ENCODE results near the gene ZFP36L1. TPM values are rescaled to one million over a fixed set of nuclear protein-coding genes. Genes with fewer than 3 reads are reported as not detected.

Gene ZFP36L1
- total RNA-seq, 1 donor from 2014 or later = 385 TPM

DNA sequence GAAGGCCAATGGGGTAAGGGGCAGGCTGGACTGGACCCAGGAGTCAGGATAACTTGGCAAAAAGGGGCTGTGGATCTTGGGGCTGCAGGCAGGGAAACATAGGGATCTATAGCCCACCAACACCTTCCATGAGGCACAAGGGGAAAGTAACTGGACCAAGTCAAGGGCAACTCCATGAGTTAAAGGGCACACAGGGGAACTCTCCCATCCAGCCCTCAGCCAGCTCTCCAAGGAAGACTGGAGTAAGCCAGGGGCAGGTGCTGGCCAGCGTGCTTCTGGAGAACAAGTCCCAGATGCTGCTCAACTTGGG, 31.3 kb upstream of the ZFP36L1 start:
- H3K4me3 Mint-ChIP-seq (ENCODE audit: unreplicated experiment) = no peak overlapping the region
- TF ChIP-seq, protein P1, sequence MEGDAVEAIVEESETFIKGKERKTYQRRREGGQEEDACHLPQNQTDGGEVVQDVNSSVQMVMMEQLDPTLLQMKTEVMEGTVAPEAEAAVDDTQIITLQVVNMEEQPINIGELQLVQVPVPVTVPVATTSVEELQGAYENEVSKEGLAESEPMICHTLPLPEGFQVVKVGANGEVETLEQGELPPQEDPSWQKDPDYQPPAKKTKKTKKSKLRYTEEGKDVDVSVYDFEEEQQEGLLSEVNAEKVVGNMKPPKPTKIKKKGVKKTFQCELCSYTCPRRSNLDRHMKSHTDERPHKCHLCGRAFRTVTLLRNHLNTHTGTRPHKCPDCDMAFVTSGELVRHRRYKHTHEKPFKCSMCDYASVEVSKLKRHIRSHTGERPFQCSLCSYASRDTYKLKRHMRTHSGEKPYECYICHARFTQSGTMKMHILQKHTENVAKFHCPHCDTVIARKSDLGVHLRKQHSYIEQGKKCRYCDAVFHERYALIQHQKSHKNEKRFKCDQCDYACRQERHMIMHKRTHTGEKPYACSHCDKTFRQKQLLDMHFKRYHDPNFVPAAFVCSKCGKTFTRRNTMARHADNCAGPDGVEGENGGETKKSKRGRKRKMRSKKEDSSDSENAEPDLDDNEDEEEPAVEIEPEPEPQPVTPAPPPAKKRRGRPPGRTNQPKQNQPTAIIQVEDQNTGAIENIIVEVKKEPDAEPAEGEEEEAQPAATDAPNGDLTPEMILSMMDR (IDR thresholded peaks at IDR 0.05; ENCODE audit: unreplicated experiment) = no peak

DNA sequence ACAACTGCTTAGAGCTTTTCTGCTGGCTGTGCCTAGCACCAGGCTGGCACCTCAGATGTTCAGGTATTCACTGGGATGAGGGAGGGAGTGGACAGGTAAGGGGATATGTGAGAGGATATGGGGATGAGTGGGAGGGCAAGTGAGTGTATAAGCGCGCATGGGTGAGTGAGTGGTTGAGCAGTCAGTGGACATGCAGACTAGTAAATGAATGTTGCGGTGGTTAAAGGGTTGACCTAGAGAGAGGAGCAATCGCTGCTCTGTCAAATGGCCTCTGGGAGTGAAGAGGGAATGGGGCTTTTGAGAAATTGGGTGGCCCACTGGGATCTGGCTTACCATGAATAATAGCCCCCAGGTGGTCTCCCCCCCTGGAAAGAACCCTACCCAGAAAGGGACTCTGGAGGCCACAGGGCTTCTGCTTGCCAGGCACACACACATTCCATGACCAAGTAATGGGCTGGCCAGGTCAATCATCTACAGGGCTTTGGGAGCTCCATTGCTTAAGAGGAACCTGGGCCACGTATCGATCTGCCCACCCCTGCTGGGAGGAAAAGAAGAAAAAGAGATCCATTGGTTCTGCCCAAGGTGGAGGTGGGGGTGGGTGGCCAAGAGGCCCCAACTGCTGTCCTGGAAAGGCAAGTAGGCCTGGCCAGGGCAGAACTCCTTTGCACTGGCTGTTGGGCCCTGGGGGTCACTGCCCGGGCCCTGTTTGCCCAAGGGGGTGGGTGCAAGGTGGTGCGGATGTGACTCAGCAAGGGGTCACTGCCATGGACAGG, 30.8 kb upstream of the ZFP36L1 start:
- DNase-seq (ENCODE audit: low spot score) = no peak
- Mint-ChIP-seq H3K4me1 (ENCODE audit: unreplicated experiment) (peaks cover 4% of the 10 kb centered on the region), H3K9me3 (ENCODE audit: unreplicated experiment) (no peaks in the 10 kb centered on the region), H3K27ac (ENCODE audit: unreplicated experiment) (no peak overlapping the region), H3K36me3 (ENCODE audit: low read depth, unreplicated experiment) (no peaks in the 10 kb centered on the region), H3K4me3 (ENCODE audit: unreplicated experiment) (no peak overlapping the region), H3K27me3 (ENCODE audit: unreplicated experiment) (peaks cover 2% of the 10 kb centered on the region)
- TF ChIP-seq, protein P1 (IDR thresholded peaks at IDR 0.05; ENCODE audit: unreplicated experiment) = no peak

More for the DNA sequence above, 31.3 kb upstream of the ZFP36L1 start:
- Mint-ChIP-seq H3K27me3 (ENCODE audit: unreplicated experiment) (peaks cover 2% of the 10 kb centered on the region), H3K36me3 (ENCODE audit: low read depth, unreplicated experiment) (no peaks in the 10 kb centered on the region), H3K9me3 (ENCODE audit: unreplicated experiment) (no peaks in the 10 kb centered on the region), H3K27ac (ENCODE audit: unreplicated experiment) (no peak overlapping the region), H3K4me1 (ENCODE audit: unreplicated experiment) (peaks cover 4% of the 10 kb centered on the region)
- no peak for DNase-seq (ENCODE audit: low spot score)

- H3K36me3 Mint-ChIP-seq (ENCODE audit: low read depth, unreplicated experiment) = no peaks in the 10 kb centered on the region
- H3K4me3 Mint-ChIP-seq (ENCODE audit: unreplicated experiment) = no peak overlapping the region
- no peaks in the 10 kb centered on the region for H3K9me3 Mint-ChIP-seq (ENCODE audit: unreplicated experiment)
- TF ChIP-seq, protein P1 (IDR thresholded peaks at IDR 0.05; ENCODE audit: unreplicated experiment) = no peak
- H3K4me1 Mint-ChIP-seq (ENCODE audit: unreplicated experiment) = peaks cover 4% of the 10 kb centered on the region
- peaks cover 2% of the 10 kb centered on the region for H3K27me3 Mint-ChIP-seq (ENCODE audit: unreplicated experiment)
- no peak overlapping the region for H3K27ac Mint-ChIP-seq (ENCODE audit: unreplicated experiment)
- no peak for DNase-seq (ENCODE audit: low spot score)
These were observed 30.1 kb upstream of the ZFP36L1 start for GRCh38 chr14:68822926-68823325.

GRCh38 chr14:68822132-68822651, 29.3 kb upstream of the ZFP36L1 start:
- Mint-ChIP-seq H3K27ac (ENCODE audit: unreplicated experiment) (no peak overlapping the region), H3K4me3 (ENCODE audit: unreplicated experiment) (no peak overlapping the region), H3K36me3 (ENCODE audit: low read depth, unreplicated experiment) (peaks cover under 1% of the 10 kb centered on the region), H3K4me1 (ENCODE audit: unreplicated experiment) (peaks cover 5% of the 10 kb centered on the region), H3K27me3 (ENCODE audit: unreplicated experiment) (peaks cover 8% of the 10 kb centered on the region), H3K9me3 (ENCODE audit: unreplicated experiment) (no peaks in the 10 kb centered on the region)
- TF ChIP-seq, protein P1 (IDR thresholded peaks at IDR 0.05; ENCODE audit: unreplicated experiment) = no peak
- no peak for DNase-seq (ENCODE audit: low spot score)

DNA sequence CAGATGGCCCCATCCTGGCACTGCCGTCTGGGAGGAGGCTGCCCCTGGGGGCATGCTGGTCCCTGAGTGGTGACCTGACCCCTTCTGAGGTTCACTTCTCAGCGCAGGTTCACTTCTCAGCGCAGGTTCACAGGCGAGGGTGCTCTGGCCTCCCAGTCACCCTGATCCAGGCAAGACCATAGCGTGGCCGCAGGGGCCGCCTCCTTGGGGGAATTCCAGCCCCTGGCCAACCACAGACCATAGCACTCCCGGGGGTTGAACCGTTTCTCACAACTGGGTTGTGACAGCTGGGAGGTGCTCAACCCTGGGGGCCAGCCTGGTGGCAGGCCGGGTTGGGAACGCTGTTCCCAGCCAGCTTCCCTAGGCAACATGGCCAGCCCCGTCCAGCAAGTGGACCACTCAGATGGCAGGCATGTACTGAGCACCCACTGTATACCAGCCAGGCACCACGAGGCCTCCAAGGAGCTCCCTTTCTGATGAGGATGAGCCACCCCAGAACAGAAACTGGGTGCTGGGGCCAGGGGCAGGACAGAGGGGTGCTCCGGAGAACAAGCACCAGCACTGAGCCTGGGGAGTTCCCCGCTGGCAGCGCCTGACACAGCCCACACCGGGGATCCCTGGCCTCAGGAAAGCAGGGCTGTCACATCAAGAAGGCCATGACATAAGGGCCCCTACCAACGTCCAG, 28.3 kb upstream of the ZFP36L1 start:
- H3K4me3 Mint-ChIP-seq (ENCODE audit: unreplicated experiment) = no peak overlapping the region
- H3K27me3 Mint-ChIP-seq (ENCODE audit: unreplicated experiment) = peaks cover 12% of the 10 kb centered on the region
- H3K27ac Mint-ChIP-seq (ENCODE audit: unreplicated experiment) = no peak overlapping the region
- TF ChIP-seq, protein P1 (IDR thresholded peaks at IDR 0.05; ENCODE audit: unreplicated experiment) = no peak
- H3K4me1 Mint-ChIP-seq (ENCODE audit: unreplicated experiment) = peaks cover 10% of the 10 kb centered on the region
- H3K9me3 Mint-ChIP-seq (ENCODE audit: unreplicated experiment) = no peaks in the 10 kb centered on the region
- H3K36me3 Mint-ChIP-seq (ENCODE audit: low read depth, unreplicated experiment) = peaks cover 3% of the 10 kb centered on the region
- no peak for DNase-seq (ENCODE audit: low spot score)

Data from endothelial cell (in vitro differentiated cells).